ENCODE results near the gene ESRRB.

DNA sequence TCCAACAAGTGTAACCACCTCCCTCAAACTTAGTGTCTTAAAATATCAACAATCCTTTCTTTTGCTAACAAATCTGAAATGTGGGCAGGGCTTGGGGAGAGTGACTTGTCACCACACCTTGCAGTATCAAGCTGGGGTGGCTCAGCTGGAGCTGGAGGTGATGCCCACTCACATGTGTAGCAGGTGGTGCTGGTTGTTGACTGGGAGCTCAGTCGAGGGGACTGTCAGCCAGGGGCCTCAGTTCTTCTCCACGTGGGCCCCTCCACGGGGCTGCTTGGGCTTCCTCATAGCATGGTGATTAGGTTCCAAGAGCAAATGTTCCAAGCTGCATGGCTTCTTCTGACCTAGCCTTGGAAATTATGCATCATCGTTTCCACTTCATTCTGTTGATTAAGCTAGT is 32.6 kb upstream of the ESRRB start:
- TF ChIP-seq, protein P1, sequence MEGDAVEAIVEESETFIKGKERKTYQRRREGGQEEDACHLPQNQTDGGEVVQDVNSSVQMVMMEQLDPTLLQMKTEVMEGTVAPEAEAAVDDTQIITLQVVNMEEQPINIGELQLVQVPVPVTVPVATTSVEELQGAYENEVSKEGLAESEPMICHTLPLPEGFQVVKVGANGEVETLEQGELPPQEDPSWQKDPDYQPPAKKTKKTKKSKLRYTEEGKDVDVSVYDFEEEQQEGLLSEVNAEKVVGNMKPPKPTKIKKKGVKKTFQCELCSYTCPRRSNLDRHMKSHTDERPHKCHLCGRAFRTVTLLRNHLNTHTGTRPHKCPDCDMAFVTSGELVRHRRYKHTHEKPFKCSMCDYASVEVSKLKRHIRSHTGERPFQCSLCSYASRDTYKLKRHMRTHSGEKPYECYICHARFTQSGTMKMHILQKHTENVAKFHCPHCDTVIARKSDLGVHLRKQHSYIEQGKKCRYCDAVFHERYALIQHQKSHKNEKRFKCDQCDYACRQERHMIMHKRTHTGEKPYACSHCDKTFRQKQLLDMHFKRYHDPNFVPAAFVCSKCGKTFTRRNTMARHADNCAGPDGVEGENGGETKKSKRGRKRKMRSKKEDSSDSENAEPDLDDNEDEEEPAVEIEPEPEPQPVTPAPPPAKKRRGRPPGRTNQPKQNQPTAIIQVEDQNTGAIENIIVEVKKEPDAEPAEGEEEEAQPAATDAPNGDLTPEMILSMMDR (IDR thresholded peaks at IDR 0.05) = no peak
- no peak for TF ChIP-seq POLR2A (IDR thresholded peaks at IDR 0.05)
- TF ChIP-seq EP300 (IDR thresholded peaks at IDR 0.05; ENCODE audit: low read depth) = no peak
- no peak for TF ChIP-seq POLR2AphosphoS5 (IDR thresholded peaks at IDR 0.05)

Measured in transverse colon (tissue), 4 donors.